Endothelial cell of hepatic sinusoid (primary cell): ENCODE data around the gene CIRBP.
"Not testable (repeated sequence)": the region's sequence is repeated elsewhere in the genome, so short reads cannot be mapped to it uniquely, and the experiment has no call there.

Source experiments
- in situ Hi-C: cut with HindIII; loops from 2 replicates; pipeline ENCODE4 v1.10.0; 2017; ENCODE audit warnings: low sequenced_read_pairs

CIRBP gene

GRCh38 chr19:1304197-1304924 is 35.2 kb downstream of the CIRBP start:
- in situ Hi-C loops, result no loop called here

- in situ Hi-C loops, result not testable (repeated sequence)
Observed at GRCh38 chr19:1305354-1305753, 36.2 kb downstream of the CIRBP start.

- in situ Hi-C loops, result no loop called here
Observed at GRCh38 chr19:1307320-1307719, 38.2 kb downstream of the CIRBP start.

- in situ Hi-C loops, result no loop called here
Observed at GRCh38 chr19:1307755-1308303, 38.7 kb downstream of the CIRBP start.

- in situ Hi-C loops, result no loop called here
Observed at GRCh38 chr19:1308718-1309117, 39.6 kb downstream of the CIRBP start.

GRCh38 chr19:1309977-1310852 is 41.1 kb downstream of the CIRBP start:
- in situ Hi-C loops, result no loop called here

GRCh38 chr19:1310853-1311180 is 41.7 kb downstream of the CIRBP start:
- in situ Hi-C loops, result no loop called here

GRCh38 chr19:1311543-1312091 is 42.5 kb downstream of the CIRBP start:
- in situ Hi-C loops, result no loop called here

- in situ Hi-C loops, result no loop called here
Observed at GRCh38 chr19:1312767-1313694, 43.9 kb downstream of the CIRBP start.

GRCh38 chr19:1313695-1314613 is 44.8 kb downstream of the CIRBP start:
- in situ Hi-C loops, result no loop called here

- in situ Hi-C loops, result no loop called here
Observed at GRCh38 chr19:1315470-1316166, 46.5 kb downstream of the CIRBP start.

GRCh38 chr19:1316466-1316865 is 47.3 kb downstream of the CIRBP start:
- in situ Hi-C loops, result no loop called here

GRCh38 chr19:1317274-1318003 is 48.3 kb downstream of the CIRBP start:
- in situ Hi-C loops, result no loop called here

GRCh38 chr19:1318678-1319471 is 49.7 kb downstream of the CIRBP start:
- in situ Hi-C loops, result no loop called here

- in situ Hi-C loops, result loop anchor here (5.0 kb wide), 3 partner anchors 38 to 77 kb away; no protein-coding TSS in a partner anchor
Observed at GRCh38 chr19:1320282-1320650, 51.1 kb downstream of the CIRBP start.

GRCh38 chr19:1321539-1321938 is 52.4 kb downstream of the CIRBP start:
- in situ Hi-C loops, result loop anchor here (5.0 kb wide), 3 partner anchors 39 to 76 kb away; no protein-coding TSS in a partner anchor
